ENCODE measurements around the gene FLT3. TPM values are rescaled to one million over a fixed set of nuclear protein-coding genes. Genes with fewer than 3 reads are reported as not detected.
A peak's percentile ranks its signal among the peaks of the same experiment; 100 is the strongest.

FLT3 gene
- total RNA-seq, 4 donors from 2014 or later = 0.47 to 1.2 (median 1.2) TPM

DNA sequence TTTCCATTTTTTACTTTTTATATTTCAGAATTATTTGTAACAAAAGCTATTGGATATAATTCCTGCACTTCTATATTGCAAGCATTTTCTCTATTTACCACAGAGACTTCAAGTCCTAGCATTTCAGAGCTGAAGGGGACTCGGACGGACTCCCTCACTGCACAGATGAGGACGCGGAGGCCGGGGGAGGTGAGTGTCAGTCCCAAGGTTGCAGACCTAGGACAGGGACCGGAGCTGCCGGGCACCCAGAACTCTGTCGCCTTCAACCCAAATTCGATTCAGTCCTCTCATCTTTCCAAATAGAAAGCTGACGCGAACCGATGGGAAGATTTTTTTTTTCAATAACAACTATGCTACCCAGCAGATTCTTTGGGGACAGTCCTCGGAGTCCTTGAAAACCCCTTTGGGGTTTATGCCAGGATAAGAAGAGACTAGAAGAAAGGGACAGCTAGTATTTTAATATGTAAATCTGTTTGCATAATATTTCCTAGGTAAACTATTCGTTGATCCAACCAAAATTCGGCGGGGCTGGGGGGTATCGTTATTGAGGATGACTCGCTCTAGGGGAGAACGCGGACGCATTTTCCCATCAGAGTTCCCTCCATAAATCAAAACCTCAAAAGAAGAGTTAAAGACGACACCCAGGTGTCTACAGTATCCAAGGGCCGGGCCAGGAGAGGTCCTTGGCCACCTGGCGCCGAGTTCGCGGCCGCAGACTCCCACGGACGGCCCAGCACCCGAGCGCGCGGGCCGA is 803 bp downstream of the FLT3 start:
- 15% methylated on average over 23 of the region's 35 CpGs for WGBS
- H3K27ac ChIP-seq = no peak overlapping the region
- peaks cover 84% of the 10 kb centered on the region for H3K27me3 ChIP-seq
- no peak for DNase-seq (ENCODE audit: low spot score in 2 of 2)
- no peaks in the 10 kb centered on the region for H3K9me3 ChIP-seq
- peak overlapping the region; percentile 52 for H3K4me3 ChIP-seq
- TF ChIP-seq EP300 (IDR thresholded peaks at IDR 0.05) (no peak), POLR2AphosphoS5 (IDR thresholded peaks at IDR 0.05) (no peak), POLR2A (IDR thresholded peaks at IDR 0.05) (no peak)
- TF ChIP-seq, protein P1, sequence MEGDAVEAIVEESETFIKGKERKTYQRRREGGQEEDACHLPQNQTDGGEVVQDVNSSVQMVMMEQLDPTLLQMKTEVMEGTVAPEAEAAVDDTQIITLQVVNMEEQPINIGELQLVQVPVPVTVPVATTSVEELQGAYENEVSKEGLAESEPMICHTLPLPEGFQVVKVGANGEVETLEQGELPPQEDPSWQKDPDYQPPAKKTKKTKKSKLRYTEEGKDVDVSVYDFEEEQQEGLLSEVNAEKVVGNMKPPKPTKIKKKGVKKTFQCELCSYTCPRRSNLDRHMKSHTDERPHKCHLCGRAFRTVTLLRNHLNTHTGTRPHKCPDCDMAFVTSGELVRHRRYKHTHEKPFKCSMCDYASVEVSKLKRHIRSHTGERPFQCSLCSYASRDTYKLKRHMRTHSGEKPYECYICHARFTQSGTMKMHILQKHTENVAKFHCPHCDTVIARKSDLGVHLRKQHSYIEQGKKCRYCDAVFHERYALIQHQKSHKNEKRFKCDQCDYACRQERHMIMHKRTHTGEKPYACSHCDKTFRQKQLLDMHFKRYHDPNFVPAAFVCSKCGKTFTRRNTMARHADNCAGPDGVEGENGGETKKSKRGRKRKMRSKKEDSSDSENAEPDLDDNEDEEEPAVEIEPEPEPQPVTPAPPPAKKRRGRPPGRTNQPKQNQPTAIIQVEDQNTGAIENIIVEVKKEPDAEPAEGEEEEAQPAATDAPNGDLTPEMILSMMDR (IDR thresholded peaks at IDR 0.05) = no peak
- H3K36me3 ChIP-seq = no peaks in the 10 kb centered on the region
- H3K4me1 ChIP-seq = peaks cover 15% of the 10 kb centered on the region

DNA sequence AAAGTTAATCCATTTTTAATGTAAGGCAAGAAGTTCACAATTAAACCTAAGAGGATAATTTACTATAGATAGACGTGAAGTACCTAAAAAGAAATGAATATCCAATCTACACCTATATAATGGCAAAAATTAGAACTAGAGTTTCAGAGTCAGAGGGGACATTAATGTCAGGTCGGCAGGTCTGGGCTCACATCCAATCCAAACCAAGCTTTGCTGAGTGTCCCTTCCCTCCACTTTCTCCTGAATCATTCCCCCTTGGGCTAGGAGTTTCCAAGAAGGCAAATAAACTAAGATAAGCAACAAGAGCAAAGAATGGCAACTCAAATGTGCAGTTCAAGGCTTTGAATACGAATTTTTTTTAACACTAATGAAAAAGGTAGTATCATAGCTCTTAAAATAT is 2.9 kb downstream of the FLT3 start:
- TF ChIP-seq POLR2A (IDR thresholded peaks at IDR 0.05) = no peak
- TF ChIP-seq EP300 (IDR thresholded peaks at IDR 0.05) = no peak
- TF ChIP-seq, protein P1 (IDR thresholded peaks at IDR 0.05) = no peak
- no peak for TF ChIP-seq POLR2AphosphoS5 (IDR thresholded peaks at IDR 0.05)
- DNase-seq (ENCODE audit: low spot score in 2 of 2) = no peak
- Histone ChIP-seq H3K4me1 (peaks cover 15% of the 10 kb centered on the region), H3K36me3 (no peaks in the 10 kb centered on the region), H3K9me3 (no peaks in the 10 kb centered on the region), H3K27ac (no peak overlapping the region), H3K4me3 (no peak overlapping the region), H3K27me3 (peaks cover 82% of the 10 kb centered on the region)
- 58% methylated on average over 3 of the region's 3 CpGs for WGBS

DNA sequence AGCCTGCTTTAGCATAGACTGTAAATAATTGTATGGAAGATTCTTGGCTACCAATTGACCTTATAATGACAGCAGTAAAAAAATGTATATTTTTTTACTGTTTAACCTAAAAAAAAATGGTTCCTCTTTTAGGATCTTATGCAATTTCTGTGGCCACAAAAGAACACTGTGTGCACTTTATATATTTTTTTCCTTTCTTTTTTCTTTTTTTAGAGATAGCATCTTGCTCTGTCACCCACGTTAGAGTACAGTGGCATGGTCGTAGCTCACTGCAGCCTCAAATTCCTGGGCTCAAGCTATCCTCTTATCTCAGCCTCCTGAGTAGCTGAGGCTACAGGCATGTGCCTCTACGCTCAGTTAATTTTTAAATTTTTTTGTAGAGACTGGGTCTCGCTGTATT is 6.1 kb downstream of the FLT3 start:
- Histone ChIP-seq H3K4me3 (no peak overlapping the region), H3K27ac (no peak overlapping the region), H3K27me3 (peaks cover 51% of the 10 kb centered on the region), H3K9me3 (no peaks in the 10 kb centered on the region), H3K4me1 (no peaks in the 10 kb centered on the region), H3K36me3 (no peaks in the 10 kb centered on the region)
- TF ChIP-seq POLR2AphosphoS5 (IDR thresholded peaks at IDR 0.05) (no peak), POLR2A (IDR thresholded peaks at IDR 0.05) (no peak), EP300 (IDR thresholded peaks at IDR 0.05) (no peak)
- TF ChIP-seq, protein P1 (IDR thresholded peaks at IDR 0.05) = no peak
- DNase-seq (ENCODE audit: low spot score in 2 of 2) = no peak
- 66% methylated on average over 4 of the region's 4 CpGs for WGBS

DNA sequence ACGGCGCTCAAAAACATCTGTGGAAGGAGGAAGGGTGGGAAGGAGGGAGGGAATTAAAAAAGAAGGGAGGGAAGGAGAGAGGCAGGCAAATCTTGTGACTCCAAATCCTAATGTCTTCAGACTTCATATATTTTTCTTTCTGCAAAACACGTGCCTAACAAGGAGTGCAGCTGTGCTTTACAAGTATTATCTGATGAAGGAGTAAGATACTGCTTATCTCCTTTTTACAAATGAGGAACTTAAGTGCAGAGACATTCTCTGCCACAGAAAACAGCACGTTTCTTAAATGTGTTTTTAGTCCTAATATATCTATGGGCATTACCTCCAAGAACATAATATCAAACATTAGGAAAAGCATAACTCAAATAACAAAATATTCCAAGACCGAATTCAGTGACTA is 6.5 kb downstream of the FLT3 start:
- WGBS = 41% methylated on average over 5 of the region's 5 CpGs
- TF ChIP-seq EP300 (IDR thresholded peaks at IDR 0.05) (no peak), POLR2A (IDR thresholded peaks at IDR 0.05) (no peak), POLR2AphosphoS5 (IDR thresholded peaks at IDR 0.05) (no peak)
- TF ChIP-seq, protein P1 (IDR thresholded peaks at IDR 0.05) = no peak

DNA sequence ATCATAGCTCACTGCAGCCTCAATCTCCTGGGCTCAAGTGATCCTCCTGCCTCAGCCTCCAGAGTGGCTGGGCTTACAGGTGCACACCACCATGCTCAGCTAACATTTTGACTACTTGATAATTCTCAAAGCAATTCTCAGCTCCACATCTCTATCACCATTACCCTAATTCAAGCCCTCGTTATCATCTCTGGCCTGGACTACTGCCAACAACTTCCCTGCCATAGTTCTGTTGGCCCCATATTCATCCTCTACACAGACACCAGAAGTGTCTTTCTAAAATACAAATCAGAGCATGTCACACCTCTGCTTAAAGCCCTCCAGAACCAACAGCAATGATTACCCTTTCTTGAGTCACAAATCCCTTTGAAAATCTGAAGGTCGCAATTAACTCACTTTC is 7.9 kb downstream of the FLT3 start:
- peaks cover 35% of the 10 kb centered on the region for H3K27me3 ChIP-seq
- 68% methylated on average over 2 of the region's 2 CpGs for WGBS
- no peak for DNase-seq (ENCODE audit: low spot score in 2 of 2)
- no peaks in the 10 kb centered on the region for H3K36me3 ChIP-seq
- no peak overlapping the region for H3K4me3 ChIP-seq
- TF ChIP-seq POLR2A (IDR thresholded peaks at IDR 0.05) (no peak), EP300 (IDR thresholded peaks at IDR 0.05) (no peak), POLR2AphosphoS5 (IDR thresholded peaks at IDR 0.05) (no peak)
- TF ChIP-seq, protein P1 (IDR thresholded peaks at IDR 0.05) = no peak
- no peaks in the 10 kb centered on the region for H3K9me3 ChIP-seq
- H3K4me1 ChIP-seq = no peaks in the 10 kb centered on the region
- H3K27ac ChIP-seq = no peak overlapping the region

More for the DNA sequence above, 6.5 kb downstream of the FLT3 start:
- no peaks in the 10 kb centered on the region for H3K9me3 ChIP-seq
- no peak overlapping the region for H3K27ac ChIP-seq
- no peaks in the 10 kb centered on the region for H3K36me3 ChIP-seq
- no peak overlapping the region for H3K4me3 ChIP-seq
- DNase-seq (ENCODE audit: low spot score in 2 of 2) = no peak
- peaks cover 48% of the 10 kb centered on the region for H3K27me3 ChIP-seq
- H3K4me1 ChIP-seq = no peaks in the 10 kb centered on the region
